Ramos (cell line): ENCODE results near the gene CRPPA.

Experiments used
- in situ Hi-C: fragments of 300-500 bp; cut with MboI; formaldehyde crosslinking; loops from one replicate; pipeline ENCODE4 v1.14.3; 2022; ENCODE audit warnings: low sequenced_read_pairs; ENCODE audit not compliant: unreplicated experiment

The CRPPA gene

DNA sequence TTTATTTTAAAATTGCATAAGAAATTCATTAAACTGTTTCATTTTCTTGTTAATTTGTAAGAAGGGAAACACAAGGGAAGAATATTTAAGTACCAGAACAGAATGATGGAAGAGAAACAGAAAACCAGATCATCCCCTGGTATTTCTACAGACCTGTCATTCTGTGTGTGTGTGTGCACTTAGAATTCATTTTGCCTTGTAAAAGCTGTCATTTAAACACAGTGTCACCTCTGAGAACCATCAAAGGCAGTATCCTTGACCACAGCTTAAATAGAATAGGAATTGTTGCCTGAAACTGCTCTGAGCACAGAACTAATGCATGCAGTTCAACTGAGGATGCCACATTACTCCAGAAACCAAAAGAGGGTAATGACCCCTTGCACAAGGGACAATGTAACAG, 6.8 kb upstream of the CRPPA start:
- in situ Hi-C loops: no loop called here

DNA sequence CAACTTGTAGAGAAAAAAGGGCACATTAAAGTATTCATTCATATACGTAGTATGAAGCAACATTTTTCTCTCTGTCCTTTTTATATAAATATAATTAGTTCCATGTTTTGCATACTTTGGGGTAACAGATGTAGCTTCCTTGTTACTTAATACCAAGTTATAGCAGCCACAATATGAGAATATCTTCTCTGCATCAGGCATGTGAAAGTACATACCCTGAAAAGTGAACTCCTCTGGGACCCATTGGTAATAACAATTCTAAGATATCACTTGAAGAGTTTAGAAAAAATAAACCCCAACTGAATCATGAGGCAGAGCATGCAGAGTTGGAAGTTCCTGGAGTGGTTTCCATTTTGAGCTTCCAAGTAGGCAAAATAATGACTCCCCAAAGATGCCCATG, 2.4 kb upstream of the CRPPA start:
- in situ Hi-C loops: no loop called here

DNA sequence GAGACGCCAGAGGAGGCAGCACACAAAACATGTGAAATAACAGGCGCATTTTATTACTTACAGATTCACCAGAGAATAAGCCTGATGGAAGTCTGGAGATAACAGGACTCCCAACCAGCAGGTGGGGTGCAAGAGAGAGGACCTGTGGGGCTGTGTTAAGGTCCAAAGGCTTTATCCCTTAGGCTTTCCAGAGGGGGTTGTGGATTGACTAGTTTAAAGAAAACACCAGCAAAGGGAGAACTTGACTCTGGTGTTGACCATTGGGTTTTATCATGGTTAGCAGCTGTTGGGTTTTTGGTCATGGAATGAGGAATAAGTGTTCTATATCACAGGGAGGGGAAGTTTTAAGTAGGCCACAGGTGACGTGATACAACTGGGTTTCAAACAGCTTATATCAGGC, 1.6 kb upstream of the CRPPA start:
- in situ Hi-C loops: no loop called here

DNA sequence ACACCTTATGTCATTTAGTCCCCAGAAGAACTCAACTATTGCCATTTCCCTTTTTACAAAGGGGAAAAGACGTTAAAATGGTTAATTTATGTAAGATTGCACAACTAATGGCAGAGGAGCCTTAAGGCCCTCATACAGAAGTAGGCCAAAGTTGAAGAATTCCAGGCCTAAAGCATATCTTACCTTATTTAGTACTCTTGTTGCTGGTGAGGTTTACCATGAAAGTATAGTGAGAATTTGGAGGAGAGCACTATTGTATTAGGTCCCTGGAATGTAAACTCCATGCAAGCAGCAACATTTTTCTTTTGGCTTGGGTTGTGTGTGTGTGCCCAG, 731 bp upstream of the CRPPA start:
- in situ Hi-C loops: no loop called here

DNA sequence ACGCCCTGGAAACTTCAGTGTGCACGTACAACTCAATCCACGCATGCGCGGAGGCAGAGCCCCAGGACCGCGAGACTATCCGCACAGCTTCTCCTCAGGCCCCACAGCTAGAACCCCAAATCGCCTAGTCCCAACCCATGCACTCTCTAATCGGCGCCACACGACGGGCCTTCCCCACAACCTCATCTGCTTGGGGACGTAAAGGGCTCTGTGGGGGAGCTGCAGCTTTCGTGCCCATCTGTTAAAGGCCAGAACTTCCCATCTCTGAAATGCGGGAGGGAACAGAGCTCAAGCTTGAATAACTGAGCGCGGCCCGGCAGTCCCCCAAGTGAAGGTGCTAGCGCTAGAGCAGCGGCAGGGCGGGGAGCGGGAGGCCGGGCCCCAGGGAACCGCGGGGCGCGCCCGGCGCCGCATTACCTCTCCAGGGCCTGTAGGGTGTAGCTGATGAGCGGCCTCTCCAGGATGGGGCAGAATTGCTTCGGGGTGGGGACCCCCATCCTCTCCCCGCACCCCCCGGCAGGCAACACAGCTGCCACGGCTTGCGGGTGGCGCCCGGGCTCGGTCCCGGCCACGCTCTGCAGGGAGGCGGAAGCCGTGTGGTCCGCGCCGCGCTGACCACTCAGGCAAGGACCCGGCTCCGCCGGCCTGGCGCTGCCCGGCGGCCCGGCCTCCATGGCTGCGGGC, 547 bp downstream of the CRPPA start:
- in situ Hi-C loops: no loop called here

DNA sequence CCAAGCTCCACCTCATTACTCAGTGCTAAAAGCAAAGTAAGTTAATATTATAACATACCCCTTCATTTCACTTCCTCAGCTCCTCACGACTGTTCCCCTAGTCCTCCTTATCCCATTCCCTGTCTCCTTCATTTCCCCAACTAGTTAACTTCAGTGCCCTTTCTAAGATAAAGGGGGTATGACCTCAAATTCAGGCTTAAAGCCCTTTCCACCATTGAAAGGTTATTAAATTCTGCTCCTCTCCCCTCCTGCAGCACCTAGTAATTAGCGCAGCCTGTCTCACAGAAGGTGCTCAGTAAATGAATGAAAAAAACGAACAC, 1.0 kb downstream of the CRPPA start:
- in situ Hi-C loops: no loop called here

DNA sequence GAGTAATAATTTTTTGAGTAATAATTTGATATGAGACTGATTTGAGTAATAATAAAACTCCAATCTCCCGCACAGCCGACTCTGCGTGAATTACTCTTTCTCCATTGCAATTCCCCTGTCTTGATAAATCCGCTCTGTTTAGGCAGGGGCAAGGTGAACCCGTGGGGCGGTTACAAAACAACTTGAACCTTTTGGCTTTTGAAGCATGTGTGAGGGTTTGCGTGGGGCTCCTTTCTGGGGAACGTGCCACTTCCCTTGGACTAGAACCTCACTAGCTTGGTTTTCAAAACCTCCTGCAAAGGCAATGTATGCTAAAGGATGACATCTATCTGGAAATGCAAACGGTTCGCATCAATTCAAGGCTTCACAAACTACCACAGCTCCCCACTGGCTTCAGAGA, 1.5 kb downstream of the CRPPA start:
- in situ Hi-C loops: no loop called here

DNA sequence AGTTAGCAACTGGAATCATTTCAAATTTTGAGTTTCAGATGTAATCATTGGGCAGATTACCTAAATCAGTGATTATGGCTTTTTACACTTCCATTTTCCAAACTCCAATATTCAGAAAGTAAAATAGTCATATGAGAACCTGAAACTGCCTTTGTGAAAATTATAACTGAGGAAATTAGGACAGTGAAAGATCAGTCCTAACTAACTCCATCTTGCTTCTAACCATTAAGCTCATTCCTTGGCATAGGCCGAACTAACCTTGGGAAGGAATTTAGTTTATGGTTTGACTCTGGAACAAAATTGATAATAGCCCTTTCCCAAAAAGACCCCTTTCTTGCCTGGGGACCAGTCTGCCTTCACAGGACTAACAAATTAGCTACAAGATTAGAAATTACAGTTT, 2.2 kb downstream of the CRPPA start:
- in situ Hi-C loops: no loop called here

DNA sequence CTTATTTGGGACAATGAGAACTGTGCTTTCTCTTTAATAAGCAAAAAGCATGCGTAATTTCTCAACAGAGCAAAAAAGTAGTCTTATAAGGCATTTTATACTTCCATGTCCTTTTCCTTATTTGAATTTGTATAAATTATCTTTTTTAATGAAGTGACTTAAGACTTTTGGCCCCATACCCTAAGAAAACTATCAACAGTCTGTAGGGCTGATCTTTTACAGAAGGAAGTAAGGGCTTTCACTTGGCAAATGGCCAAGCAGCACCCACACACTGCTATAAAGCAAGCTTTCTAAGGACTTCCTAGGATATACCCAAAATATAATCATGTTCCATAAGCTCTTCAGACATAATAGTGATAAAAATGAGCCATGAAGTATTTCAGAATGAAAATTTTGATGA, 3.4 kb downstream of the CRPPA start:
- in situ Hi-C loops: no loop called here

DNA sequence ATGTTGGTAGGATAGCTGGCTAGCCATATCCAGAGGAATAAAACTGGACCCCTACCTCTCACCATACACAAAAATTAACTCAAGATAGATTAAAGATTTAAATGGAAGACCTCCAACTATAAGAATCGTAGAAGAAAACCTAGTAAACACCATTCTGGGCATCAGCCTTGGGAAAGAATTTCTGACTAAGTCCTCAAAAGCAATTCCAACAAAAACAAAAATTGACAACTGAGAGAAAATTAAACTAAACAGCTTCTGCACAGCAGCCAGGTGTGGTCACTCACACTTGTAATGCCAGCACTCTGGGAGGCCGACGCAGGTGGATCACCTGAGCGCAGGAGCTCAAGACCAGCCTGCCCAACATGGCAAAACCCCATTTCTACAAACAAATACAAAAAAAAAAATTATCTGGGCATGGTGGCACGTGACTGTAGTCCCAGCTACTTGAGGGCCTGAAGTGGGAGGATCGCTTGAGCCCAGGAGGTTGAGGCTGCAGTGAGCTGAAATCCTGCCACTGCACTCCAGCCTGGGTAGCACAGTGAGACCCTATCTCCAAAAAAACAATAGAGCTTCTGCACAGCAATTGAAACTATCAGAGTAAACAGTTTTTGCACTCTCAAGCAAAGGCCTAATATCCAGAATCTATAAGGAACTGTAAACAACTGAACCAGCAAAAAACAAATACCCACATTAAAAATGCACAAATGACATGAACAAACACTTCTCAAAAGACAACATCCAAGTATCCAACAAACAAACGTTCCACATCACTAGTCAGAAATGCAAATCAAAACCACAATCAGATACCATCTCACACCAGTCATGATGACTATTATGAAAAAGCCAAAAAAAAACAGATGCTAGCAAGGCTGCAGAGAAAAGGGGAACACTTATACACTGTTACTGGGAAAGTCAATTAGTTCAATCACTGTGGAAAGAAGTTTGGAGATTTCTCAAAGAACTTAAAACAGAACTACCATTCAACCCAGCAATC, 4.8 kb downstream of the CRPPA start:
- in situ Hi-C loops: no loop called here

DNA sequence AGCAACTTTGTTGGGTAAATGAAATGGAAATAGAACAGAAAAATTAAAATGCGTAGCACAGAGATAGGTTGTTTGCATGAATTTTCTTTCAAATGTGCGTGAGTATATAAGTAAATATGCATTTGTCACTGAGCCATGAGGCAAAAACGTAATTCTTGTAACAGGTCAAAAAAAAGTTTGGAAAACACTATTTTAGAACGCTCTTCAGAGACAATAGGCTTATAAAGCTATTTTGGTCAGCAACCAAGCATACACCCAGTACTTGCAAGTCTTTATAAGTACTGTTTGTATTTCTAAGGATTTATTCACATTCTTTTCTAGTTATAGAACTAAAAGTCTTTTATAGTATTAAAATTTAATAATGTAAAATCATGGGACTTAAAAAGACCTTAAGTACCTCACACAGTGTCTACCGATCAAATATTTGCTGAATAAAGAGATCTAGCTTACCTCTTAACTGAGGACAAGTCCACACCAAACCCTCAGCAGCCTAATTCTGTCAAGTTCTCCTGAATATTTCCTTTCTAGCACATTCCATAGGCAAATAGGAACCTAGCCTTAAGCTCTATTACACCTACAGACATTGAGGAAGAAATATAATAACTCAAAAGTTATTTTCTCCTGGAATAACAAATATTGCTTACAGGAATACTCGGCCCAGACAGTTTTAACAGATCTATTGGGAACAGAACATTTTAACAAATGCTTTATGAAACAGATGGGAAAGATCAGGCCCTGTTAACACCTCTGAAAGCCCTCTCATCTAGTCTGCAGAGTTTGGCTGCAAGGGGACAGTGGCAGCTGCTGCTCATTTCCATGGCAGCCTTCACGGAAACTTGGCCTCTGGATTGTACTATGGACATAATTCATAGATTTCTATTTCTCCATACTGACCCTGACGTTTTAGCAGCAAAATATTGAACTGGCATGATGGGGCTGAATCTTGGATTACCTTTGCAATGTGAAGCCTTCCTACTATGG, 8.8 kb downstream of the CRPPA start:
- in situ Hi-C loops: no loop called here

DNA sequence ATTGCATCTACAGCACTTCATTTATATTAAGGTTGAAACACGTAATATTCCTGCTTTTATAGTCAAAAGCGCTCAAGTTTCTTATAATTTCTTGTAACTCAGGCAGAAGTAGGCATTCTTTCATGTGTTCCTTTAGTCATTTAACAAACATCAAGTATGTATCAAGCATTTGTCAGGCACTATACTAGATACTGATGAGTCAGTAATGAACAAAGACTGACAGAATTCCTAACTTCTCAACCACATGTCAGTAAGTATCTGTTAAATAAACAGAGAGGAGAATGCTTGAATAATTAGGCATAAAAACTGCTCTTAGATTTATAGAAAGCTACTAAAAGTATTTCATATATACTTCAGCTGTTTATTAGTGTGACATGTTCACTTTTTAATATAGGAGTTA, 9.9 kb downstream of the CRPPA start:
- in situ Hi-C loops: no loop called here

DNA sequence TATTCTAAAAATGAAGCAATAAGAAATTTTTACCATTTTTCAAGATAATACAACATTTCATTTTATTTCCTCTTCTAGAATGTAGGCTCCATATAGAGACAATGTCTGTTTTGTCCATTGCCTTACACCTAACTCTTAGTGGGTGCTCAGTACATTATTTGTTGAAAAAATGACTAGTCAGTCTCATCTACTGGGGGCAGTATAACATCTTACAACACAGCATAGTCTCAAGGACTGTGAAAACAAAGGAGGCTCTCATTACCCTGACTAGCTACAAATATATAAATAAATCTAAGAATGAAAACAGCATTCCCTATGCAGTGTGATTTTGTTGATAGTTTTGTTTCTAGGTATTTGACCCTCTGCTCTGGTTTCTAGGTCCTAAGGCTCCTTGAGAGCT, 11.6 kb downstream of the CRPPA start:
- in situ Hi-C loops: no loop called here

DNA sequence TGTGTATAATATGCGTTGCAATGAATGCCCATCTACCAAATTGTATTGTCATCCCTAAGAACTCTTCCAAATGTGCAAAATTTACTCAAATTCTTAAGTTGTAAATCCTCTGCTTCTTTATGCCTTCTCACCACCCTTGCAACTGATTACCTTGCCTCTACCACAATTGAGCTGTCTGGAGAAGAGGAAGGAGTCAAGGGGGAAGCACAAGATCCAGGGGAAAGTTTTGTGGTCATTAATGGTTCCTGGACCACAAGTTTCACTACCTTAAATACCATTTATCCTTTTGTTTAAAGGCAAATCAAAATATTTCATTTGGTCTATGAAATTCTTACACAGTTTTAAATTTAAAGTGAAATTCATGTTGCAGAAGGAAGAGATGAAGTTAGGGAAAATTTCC, 16.7 kb downstream of the CRPPA start:
- in situ Hi-C loops: no loop called here

DNA sequence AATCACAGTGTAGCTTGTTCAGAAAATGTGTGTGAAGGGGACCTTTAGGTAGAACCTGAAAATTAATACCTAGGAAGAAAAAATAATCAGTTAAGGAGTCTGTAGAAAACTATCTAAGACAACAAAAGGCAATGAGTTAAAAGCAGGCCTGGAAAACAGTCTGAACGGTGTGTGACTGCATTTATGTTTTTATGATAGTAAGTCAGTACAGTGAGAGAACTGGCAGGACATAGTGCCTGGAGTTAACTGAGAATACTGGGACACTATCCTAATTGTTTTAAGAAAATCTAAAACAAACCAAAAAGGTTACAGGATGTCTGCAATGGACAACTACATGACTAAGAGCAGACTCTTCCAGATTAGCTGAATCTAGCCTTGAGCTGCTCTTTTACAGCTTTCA, 17.9 kb downstream of the CRPPA start:
- in situ Hi-C loops: no loop called here

DNA sequence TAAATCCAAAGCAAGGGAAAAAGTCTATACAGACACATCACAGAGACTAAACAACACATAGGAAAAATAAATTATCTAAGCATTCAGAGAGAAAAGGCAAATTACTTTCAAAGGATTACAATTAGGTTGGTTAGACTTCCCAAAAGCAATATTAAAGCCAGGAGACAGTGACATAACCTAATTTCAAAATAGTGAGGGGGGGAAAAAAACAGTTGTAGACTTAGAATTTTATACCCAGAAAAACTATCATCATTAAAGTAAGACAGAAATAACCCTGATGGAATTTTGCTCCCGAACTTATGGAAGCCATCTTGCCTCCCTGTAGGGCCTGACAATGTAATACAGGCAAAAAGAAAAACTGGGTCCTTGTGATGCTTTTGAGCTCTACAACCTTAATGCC, 18.4 kb downstream of the CRPPA start:
- in situ Hi-C loops: no loop called here

DNA sequence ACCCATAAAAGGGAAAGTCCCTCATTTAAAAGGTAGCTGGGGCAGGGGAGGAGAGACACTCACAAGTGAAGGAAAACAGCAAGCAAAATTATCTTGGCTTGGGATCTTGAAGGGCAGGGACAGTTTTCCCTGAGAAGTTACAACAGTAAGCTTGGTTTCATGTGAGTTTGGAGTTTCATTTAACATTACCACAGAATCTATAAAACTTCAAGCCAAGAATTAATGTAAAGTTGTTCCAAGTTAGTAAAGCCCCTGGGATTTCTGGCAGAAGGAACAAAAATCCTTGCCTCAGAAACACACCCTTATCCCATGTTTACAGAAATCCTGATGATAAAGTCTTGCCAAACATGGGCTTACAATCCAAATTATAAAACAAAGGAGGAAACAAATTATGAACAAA, 19.2 kb downstream of the CRPPA start:
- in situ Hi-C loops: no loop called here

DNA sequence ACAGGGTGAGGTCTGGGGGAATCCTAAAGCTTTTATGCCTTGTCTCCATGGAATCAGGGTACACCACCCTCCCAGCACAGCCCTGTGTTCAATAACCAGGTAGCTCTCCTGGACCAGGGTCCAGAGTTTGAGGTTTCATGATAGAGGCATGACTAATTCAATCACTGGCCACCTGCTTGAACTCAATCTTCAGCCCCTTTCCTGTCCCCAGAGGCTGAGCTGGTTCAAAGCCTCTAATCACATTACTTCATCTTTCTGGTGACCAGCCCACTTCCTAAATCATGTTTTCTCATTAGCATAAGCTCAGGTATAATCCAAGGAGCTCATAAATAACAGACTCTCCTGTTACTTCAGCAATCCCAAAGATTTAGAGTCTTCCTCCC, 20.5 kb downstream of the CRPPA start:
- in situ Hi-C loops: no loop called here

DNA sequence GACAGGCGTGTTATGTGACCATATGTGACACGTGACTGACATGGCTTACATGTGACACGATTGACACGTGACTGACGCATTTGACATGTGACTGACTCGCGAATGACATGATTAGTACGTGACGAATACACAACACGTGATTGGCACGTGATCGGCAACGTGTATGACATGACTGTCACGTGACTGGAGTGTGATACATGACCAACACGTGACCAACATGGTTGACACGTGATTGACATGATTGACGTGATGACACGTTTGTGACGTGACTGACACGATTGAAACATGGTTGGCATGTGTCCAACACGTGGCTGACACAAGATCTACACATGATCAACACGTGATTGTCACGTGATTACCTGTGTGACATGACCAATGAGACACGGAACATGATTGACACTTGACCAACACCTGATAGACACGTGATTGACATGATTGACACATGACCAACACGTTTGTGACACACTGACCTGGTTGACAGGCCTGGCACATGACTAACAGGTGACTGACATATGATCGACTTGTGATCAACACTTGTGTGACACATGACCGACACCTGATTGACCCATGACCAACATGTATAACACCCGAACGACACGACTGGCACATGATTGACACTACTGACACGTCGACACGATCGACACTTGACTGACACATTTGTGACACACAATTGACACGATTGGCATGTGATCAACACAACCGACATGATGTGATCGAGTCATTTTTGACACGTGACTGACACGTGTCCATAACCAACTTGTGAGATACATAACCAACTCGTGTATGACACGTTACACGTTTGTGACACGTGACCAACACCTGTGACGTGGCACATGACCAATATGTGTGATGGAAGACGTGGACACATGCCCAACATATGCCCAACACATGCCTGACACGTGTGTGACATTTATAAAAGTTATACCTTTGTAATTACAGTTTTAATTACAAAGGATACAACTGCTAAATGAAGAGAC, 21.1 kb downstream of the CRPPA start:
- in situ Hi-C loops: no loop called here
